NCI-H2171 (cell line): ENCODE results near the gene RASD2.

ENCODE experiments used
- DNase-seq: peaks from one replicate; lab custom pipeline; 2025; lab: John Stamatoyannopoulos, UW

RASD2 gene

DNA sequence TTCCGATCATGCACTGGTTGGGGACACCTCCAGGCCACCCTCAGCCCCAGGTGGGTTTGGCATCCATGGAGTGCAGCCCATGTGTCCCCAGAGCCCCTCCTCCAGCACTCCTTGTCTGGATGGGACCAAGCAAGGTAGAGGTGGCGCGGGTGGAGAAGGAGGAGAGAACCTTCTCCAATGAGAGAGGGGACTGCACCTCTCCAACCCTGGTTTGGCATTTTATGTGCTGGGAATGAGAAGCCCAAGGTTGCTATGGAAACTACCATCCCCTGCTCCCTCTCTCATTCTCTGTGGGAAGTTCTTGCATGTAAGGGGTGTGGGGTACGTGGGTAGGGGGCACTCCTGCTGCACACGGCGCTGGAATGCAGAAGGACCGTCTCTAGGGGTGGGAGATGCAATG, 21.8 kb upstream of the RASD2 start:
- no peak for DNase-seq

GRCh38 chr22:35519306-35520000, 21.2 kb upstream of the RASD2 start:
- DNase-seq = no peak

DNA sequence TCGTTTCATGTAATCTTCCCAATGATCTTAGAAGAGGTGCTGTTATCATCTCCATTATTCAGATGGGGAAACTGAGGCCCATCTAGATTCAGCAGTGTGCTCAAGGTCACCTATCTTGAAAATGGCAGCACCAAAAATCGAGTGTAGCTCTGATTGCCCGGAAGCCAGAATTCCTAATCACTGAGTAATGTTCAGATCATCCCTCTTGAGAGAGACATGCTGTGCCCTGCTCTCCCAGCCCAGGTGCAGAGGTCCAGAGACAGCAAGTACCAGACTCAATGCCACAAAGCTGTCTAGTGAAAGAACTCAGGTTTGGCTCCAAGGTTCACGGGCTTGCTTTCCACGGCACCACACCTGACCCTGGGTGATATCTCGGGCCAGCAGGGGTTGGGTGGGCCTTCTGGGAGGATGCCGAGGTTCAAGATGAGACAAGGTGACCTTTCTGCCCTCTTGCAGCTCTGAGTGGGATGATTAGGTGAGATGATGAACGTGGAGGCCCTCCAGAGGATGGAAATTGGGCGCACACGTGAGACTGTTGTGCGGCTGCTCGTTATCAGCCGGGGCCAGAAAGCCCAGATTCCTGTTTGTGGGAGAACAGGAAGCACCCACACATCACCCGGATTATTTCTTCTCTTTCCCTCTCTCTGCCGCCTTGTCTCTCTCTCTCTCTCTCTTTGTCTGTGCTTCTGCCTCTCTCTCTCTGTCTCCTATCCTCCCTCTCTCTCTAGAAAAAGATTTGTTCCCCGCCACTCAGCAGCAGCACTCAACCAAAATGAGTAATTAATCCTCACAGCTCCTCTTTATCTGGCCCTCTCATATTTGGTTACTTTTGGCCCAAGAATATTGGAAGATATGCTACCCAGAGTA, 19.0 kb upstream of the RASD2 start:
- no peak for DNase-seq

GRCh38 chr22:35522225-35523149, 18.1 kb upstream of the RASD2 start:
- no peak for DNase-seq

GRCh38 chr22:35523167-35523947, 17.3 kb upstream of the RASD2 start:
- DNase-seq = peak; percentile 44

GRCh38 chr22:35524966-35525686, 15.5 kb upstream of the RASD2 start:
- DNase-seq = peak; percentile 94

GRCh38 chr22:35525687-35526332, 14.8 kb upstream of the RASD2 start:
- DNase-seq = no peak

GRCh38 chr22:35526333-35526979, 14.2 kb upstream of the RASD2 start:
- DNase-seq = no peak

- DNase-seq = no peak
These were observed 11.7 kb upstream of the RASD2 start for GRCh38 chr22:35528927-35529326.

DNA sequence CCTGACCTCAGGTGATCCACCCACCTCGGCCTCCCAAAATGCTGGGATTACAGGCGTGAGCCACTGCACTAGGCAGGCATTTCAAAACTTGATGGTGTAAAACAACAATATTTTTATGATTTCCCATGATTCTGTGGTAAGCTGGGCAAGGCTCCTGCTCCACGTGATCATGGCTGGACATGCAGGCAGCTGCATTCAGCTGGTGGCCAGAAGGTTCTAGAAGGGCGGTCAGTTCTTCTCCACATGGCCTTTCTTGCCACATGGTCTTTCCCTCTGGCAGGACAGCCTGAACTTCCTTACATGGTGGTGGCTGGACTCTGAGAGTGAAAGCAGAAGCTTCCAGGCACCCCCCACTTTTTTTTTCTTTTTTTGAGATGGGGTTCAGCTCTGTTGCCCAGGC, 9.9 kb upstream of the RASD2 start:
- no peak for DNase-seq

DNA sequence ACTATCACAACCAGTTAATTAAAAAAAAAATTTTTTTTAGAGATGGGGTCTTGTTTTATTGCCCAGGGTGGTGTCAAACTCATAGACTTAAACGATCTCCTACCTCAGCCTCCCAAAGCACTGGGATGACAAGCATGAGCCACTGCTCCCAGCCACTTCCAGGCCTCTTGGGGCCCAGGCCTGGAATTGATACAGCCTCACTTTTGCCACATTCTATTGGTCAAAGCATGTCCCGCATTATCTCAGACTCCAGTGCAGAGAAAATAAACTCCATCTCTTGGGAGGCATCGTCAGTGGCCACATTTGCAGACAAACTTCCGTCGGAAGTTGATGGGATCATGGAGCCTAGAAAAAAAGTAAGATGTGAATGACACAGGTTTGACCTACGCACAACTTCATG, 9.4 kb upstream of the RASD2 start:
- DNase-seq = no peak

DNA sequence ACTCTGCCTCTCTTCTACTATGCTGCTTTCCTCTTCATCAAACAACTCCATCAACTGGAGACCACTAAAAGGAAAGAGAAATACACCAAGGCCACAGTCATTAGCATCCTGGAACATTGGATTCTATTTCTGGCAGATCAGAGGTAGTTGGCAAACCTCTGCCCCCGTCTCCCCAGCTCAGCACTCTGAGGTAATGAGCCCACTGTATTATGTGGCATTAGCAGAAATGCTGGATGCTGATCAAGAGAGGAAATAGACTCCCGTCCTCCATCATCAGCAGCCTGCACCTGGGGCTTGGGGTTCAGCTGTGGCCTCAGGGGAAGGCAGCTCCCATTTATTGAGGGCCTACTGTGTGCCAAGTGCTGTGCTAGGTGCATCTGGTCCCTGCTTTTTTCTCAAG, 9.0 kb upstream of the RASD2 start:
- DNase-seq = no peak

- DNase-seq = no peak
These were observed 7.1 kb upstream of the RASD2 start for GRCh38 chr22:35533365-35534029.

- DNase-seq = no peak
These were observed 6.5 kb upstream of the RASD2 start for GRCh38 chr22:35534091-35534490.

GRCh38 chr22:35537232-35537631, 3.4 kb upstream of the RASD2 start:
- DNase-seq = no peak

DNA sequence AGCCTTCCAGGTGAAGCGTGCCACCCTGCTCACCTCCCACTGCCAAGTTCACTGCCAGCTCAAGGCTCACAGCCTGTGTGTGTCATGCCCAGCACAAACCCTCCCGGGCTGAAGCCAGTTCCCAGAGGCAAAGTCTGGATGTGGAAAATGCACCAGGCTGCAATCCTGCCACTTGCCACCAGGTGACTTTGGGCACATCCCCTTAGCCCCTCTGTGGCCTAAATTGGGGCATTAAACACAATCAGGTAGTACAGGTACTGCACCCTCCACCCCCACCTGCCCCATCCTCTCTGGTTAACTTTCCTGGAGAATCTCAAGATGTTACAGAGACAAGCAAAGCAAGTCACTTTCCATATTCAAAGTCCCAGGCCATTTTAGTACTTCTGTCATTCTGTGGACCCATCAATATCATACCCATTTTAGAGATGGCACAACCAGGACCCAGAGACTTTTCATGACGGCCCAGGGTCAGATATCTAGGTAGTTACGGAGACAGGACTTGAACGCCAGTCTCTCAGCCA, 1.8 kb upstream of the RASD2 start:
- no peak for DNase-seq

GRCh38 chr22:35539487-35539886, 1.1 kb upstream of the RASD2 start:
- DNase-seq = no peak

- DNase-seq = peak; percentile 50
These were observed 579 bp upstream of the RASD2 start for GRCh38 chr22:35539910-35540594.
